LoVo (cell line): Measurements from ENCODE around the gene CMC4.

Experiments used
- DNase-seq: peaks from one replicate; pipeline ENCODE4 v3.0.0-alpha.2; 2016; ENCODE audit warnings: low spot score

CMC4 gene

GRCh38 chrX:155070975-155071693 is at the start of gene CMC4, which contains the start of the genes BRCC3 and MTCP1:
Gene CMC4, minus strand, starts transcription at chrX:155071136. Its CDS starts 7,113 bp downstream, at chrX:155064023.
Gene BRCC3, plus strand, starts transcription at chrX:155071508. Its CDS starts 20 bp downstream, at chrX:155071528.
Gene MTCP1, minus strand, starts transcription at chrX:155071136. Its CDS starts 5,126 bp downstream, at chrX:155066010.
- peak; percentile 82 for DNase-seq

- no peak for DNase-seq
These were observed 44.4 kb upstream of the CMC4 start for GRCh38 chrX:155115174-155115819.

- DNase-seq: no peak
These were observed 42.2 kb upstream of the CMC4 start for GRCh38 chrX:155113097-155113496.

- DNase-seq: no peak
These were observed 41.2 kb upstream of the CMC4 start for GRCh38 chrX:155112171-155112570.

GRCh38 chrX:155108427-155108826 is 37.5 kb upstream of the CMC4 start:
- no peak for DNase-seq

- no peak for DNase-seq
These were observed 35.0 kb upstream of the CMC4 start for GRCh38 chrX:155105919-155106318.

- DNase-seq: peak; percentile 14
These were observed 23.6 kb upstream of the CMC4 start for GRCh38 chrX:155094468-155095061.

GRCh38 chrX:155086961-155087735 is 16.2 kb upstream of the CMC4 start:
- DNase-seq: no peak

GRCh38 chrX:155086202-155086840 is 15.4 kb upstream of the CMC4 start:
- peak; percentile 1 for DNase-seq

GRCh38 chrX:155071694-155072280 is 851 bp upstream of the CMC4 start:
- no peak for DNase-seq

- DNase-seq: peak; percentile 1
These were observed 317 bp downstream of the CMC4 start for GRCh38 chrX:155070663-155070974.

GRCh38 chrX:155070038-155070437 is 898 bp downstream of the CMC4 start:
- DNase-seq: no peak

GRCh38 chrX:155069414-155069813 is 1.5 kb downstream of the CMC4 start:
- no peak for DNase-seq

- DNase-seq: peak; percentile 23
These were observed 2.8 kb downstream of the CMC4 start for GRCh38 chrX:155068165-155068564.

- DNase-seq: no peak
These were observed 5.8 kb downstream of the CMC4 start for GRCh38 chrX:155065035-155065734.

- DNase-seq: no peak
These were observed 9.2 kb downstream of the CMC4 start for GRCh38 chrX:155061760-155062159.

- DNase-seq: peak; percentile 48
These were observed 13.8 kb downstream of the CMC4 start for GRCh38 chrX:155056877-155057792.

- DNase-seq: no peak
These were observed 14.5 kb downstream of the CMC4 start for GRCh38 chrX:155056471-155056870.

GRCh38 chrX:155055494-155055893 is 15.4 kb downstream of the CMC4 start:
- no peak for DNase-seq

GRCh38 chrX:155054255-155054654 is 16.7 kb downstream of the CMC4 start:
- DNase-seq: no peak
